K562 (cell line): ENCODE measurements around the gene CDRT15. TPM values are rescaled to one million over a fixed set of nuclear protein-coding genes. Genes with fewer than 3 reads are reported as not detected.

Experiments used
- ATAC-seq: fragments of 200-7000 bp; cut with Tn5 transposase; 3 replicates; pipeline ENCODE4 v1.9.1; 2020; ENCODE audit warnings: moderate library complexity
- BruUV-seq: library from RNA; stranded (reverse); fragments of 400-500 nt; replicated peaks from 2 replicates; lab custom pipeline; 2021; lab: Mats Ljungman, UMichigan
- CTCF ChIA-PET: fragments of 300-600 bp; formaldehyde crosslinking; extraction: SDS; loops from one replicate; lab custom pipeline; 2021; ENCODE audit warnings: low intra/inter-chr PET ratio; lab: Yijun Ruan, JAX
- POLR2A ChIA-PET: fragments of 300-600, 350-650 bp; sonication (Branson Sonifier 250); formaldehyde crosslinking; extraction: SDS; loops from one replicate; lab custom pipeline; 2021; ENCODE audit warnings: antibody characterized with exemption, inconsistent platforms; lab: Yijun Ruan, JAX
- DNase-seq, 4 experiments: peaks; one replicate each; pipeline versions ENCODE4 v3.0.0 to v3.0.0-alpha.2; 2011 to 2018; ENCODE audit warnings: low spot score in 3 of 4, mixed read lengths in 3 of 4; ENCODE audit errors: extremely low read depth in 1 of 4
- FAIRE-seq: peaks from 2 replicates; lab custom pipeline; 2011; peaks lifted over from hg19 to GRCh38; lab: Jason Lieb, UNC
- H2AFZ ChIP-seq: 2 replicates; pipeline ENCODE4 v1.6.0; 2011; ENCODE audit warnings: low read depth, low read length, control low read depth, inconsistent platforms
- H3K27ac ChIP-seq: fragments of 200-600 bp; 3 replicates; pipeline ENCODE4 v1.8.0; 2011; ENCODE audit warnings: low read depth, mild to moderate bottlenecking, control low read depth, inconsistent platforms, low read length, moderate library complexity, mixed read lengths; ENCODE audit errors: extremely low read depth
- H3K27me3 ChIP-seq, 2 experiments: fragments of 300-600 bp in 1 of 2; 2 replicates in 1 of 2; 3 replicates in 1 of 2; pipeline versions ENCODE4 v1.6.0 to v1.8.0; 2011; ENCODE audit warnings: inconsistent platforms in 2 of 2, low read length in 2 of 2, mild to moderate bottlenecking in 1 of 2, mixed read lengths in 1 of 2, moderate library complexity in 1 of 2; ENCODE audit not compliant: control insufficient read depth in 2 of 2, insufficient read depth in 2 of 2
- H3K36me3 ChIP-seq: fragments of 300-600 bp; 3 replicates; pipeline ENCODE4 v1.8.0; 2011; ENCODE audit warnings: mild to moderate bottlenecking, low read length, inconsistent platforms; ENCODE audit not compliant: control insufficient read depth, insufficient read depth
- H3K4me1 ChIP-seq, 2 experiments: fragments of 200-600 bp in 1 of 2; replicated peaks in 1 of 2; 2 replicates in 1 of 2; 3 replicates in 1 of 2; pipeline versions ENCODE4 v1.5.1 to v1.8.0; 2011; ENCODE audit warnings: inconsistent platforms in 2 of 2, low read length in 2 of 2, mild to moderate bottlenecking in 1 of 2, mixed read lengths in 1 of 2, moderate library complexity in 1 of 2; ENCODE audit not compliant: control insufficient read depth in 2 of 2, insufficient read depth in 2 of 2
- H3K4me2 ChIP-seq: 2 replicates; pipeline ENCODE4 v1.6.1; 2011; ENCODE audit warnings: low read length, control low read depth, inconsistent platforms, mixed read lengths; ENCODE audit not compliant: insufficient read depth
- H3K4me3 ChIP-seq: fragments of 200-600 bp; sonication (generic), shearing (Covaris generic); 2 replicates; pipeline ENCODE4 v1.5.1; 2016; ENCODE audit warnings: control low read depth, inconsistent platforms
- H3K79me2 ChIP-seq: fragments of 200-600 bp; 3 replicates; pipeline ENCODE4 v1.8.0; 2011; ENCODE audit warnings: low read length, inconsistent platforms; ENCODE audit not compliant: control insufficient read depth, insufficient read depth
- H3K9ac ChIP-seq, 2 experiments: 2 replicates each; pipeline versions ENCODE4 v1.6.0 to v1.6.1; 2011; ENCODE audit warnings: low read depth in 2 of 2, low read length in 2 of 2, control low read depth in 1 of 2, inconsistent platforms in 1 of 2, mild to moderate bottlenecking in 1 of 2, mixed read lengths in 1 of 2; ENCODE audit not compliant: insufficient read depth in 1 of 2
- H3K9me1 ChIP-seq: one replicate; pipeline ENCODE4 v1.6.0; 2011; ENCODE audit warnings: inconsistent platforms, mild to moderate bottlenecking, low read length, moderate library complexity; ENCODE audit not compliant: control insufficient read depth, insufficient read depth
- H3K9me3 ChIP-seq: replicated peaks from 2 replicates; pipeline ENCODE4 v1.5.1; 2011; ENCODE audit warnings: low read depth, low read length, inconsistent platforms; ENCODE audit not compliant: control insufficient read depth, insufficient read depth
- H4K20me1 ChIP-seq: replicated peaks from 2 replicates; pipeline ENCODE4 v1.6.1; 2011; ENCODE audit warnings: low read length, inconsistent platforms, mixed read lengths; ENCODE audit not compliant: control insufficient read depth, insufficient read depth
- EHMT2 ChIP-seq: fragments of 450-650 bp; IDR thresholded peaks from 2 replicates; pipeline ENCODE4 v1.6.1; 2018; ENCODE audit warnings: antibody characterized with exemption
- KLF1 ChIP-seq: fragments of 450-650 bp; IDR thresholded peaks from 2 replicates; pipeline ENCODE4 v1.6.1; 2016; ENCODE audit warnings: missing genetic modification characterization, missing compliant biosample characterization
- NBN ChIP-seq: fragments of 450-650 bp; IDR thresholded peaks from 2 replicates; pipeline ENCODE4 v1.6.1; 2016; ENCODE audit warnings: low read depth, mild to moderate bottlenecking
- RAD21 ChIP-seq, 2 experiments: fragments of 250-450 bp in 1 of 2; fragments of 450-650 bp in 1 of 2; sonication (Bioruptor Pico) in 1 of 2; formaldehyde crosslinking in 1 of 2; IDR thresholded peaks in 1 of 2; conservative IDR thresholded peaks in 1 of 2; 2 replicates each; pipeline versions ENCODE4 v1.4.0 to v1.8.0; 2020 to 2022; ENCODE audit warnings: mild to moderate bottlenecking in 2 of 2, moderate library complexity in 1 of 2
- SIRT6 ChIP-seq: IDR thresholded peaks from one replicate; pipeline ENCODE4 v1.6.1; 2012; ENCODE audit warnings: low read depth, mild to moderate bottlenecking, control low read depth, inconsistent platforms, low read length, moderate library complexity
- STAT5A ChIP-seq: IDR thresholded peaks from 2 replicates; pipeline ENCODE4 v1.6.1; 2012; ENCODE audit warnings: low read length, inconsistent platforms, borderline replicate concordance
- ZNF232 ChIP-seq: sonication (generic); formaldehyde crosslinking; IDR thresholded peaks from 2 replicates; pipeline ENCODE4 v1.8.0; 2022; ENCODE audit warnings: mild to moderate bottlenecking, missing genetic modification reagents
- ZNF398 ChIP-seq: fragments of 250-450 bp; sonication (Bioruptor Pico); IDR thresholded peaks from 2 replicates; pipeline ENCODE4 v1.8.0; 2021; ENCODE audit warnings: moderate library complexity, mild to moderate bottlenecking, inconsistent platforms
- ZNF76 ChIP-seq: fragments of 250-450 bp; sonication (Bioruptor Pico); IDR thresholded peaks from 2 replicates; pipeline ENCODE4 v1.4.0; 2020; ENCODE audit warnings: mild to moderate bottlenecking, moderate library complexity, borderline replicate concordance
- ZNF79 ChIP-seq: fragments of 250-450 bp; sonication (Bioruptor Pico); IDR thresholded peaks from 2 replicates; pipeline ENCODE4 v1.4.0; 2020; ENCODE audit warnings: low read depth, mild to moderate bottlenecking, moderate library complexity
- WGBS: fragments of 100-300 bp; shearing (Covaris generic); methylation state at CpG from one replicate; pipeline ENCODE4 v1.1.6; 2016; ENCODE audit warnings: low coverage, mixed read lengths; ENCODE audit not compliant: insufficient coverage; ENCODE audit errors: missing lambda C conversion rate; 5-methylcytosine and 5-hydroxymethylcytosine counted together
- in situ Hi-C: fragments of 300-500 bp; cut with MboI; formaldehyde crosslinking; loops from 4 replicates; pipeline ENCODE4 v1.15.0; 2018; ENCODE audit warnings: inconsistent platforms, mixed read lengths
- intact Hi-C: fragments of 100-400 bp; cut with micrococcal nuclease; formaldehyde crosslinking; loops from 2 replicates; pipeline ENCODE4 v1.14.2; 2022
- polyA plus RNA-seq, 8 experiments: library from polyadenylated mRNA; depleted of rRNA in 4 of 8; stranded (reverse) in 5 of 8; unstranded in 3 of 8; fragments of >200 nt; fragmentation: Nextera tagmentation in 2 of 8; fragmentation: Illumina TruSeq in 1 of 8; extraction: Ambion mirVana in 2 of 8; extraction: Trizol in 1 of 8; gene quantifications; 2 replicates each; pipeline versions ENCODE4 v1.2.1 to v1.2.3, GENCODE V29; 2011 to 2014; ENCODE audit warnings: inconsistent platforms in 1 of 8, missing spikeins in 1 of 8
- total RNA-seq, 7 experiments: library from RNA; depleted of rRNA in 6 of 7; stranded (reverse); fragments of >200 nt in 6 of 7; fragmentation: Illumina TruSeq in 2 of 7; extraction: Trizol in 2 of 7; gene quantifications; 2 replicates each; pipeline versions ENCODE4 v1.2.1 to v1.2.3, GENCODE V29; 2011 to 2021; ENCODE audit warnings: low replicate concordance in 1 of 7
- TF ChIP-seq, protein P1 (sequence below), 3 experiments: fragments of 200-800 bp in 1 of 3; sonication (Bioruptor generic) in 1 of 3; sonication (generic) in 1 of 3; formaldehyde crosslinking in 1 of 3; IDR thresholded peaks; 2 replicates each; pipeline versions ENCODE4 v1.6.1 to v1.8.0; 2016 to 2022; ENCODE audit warnings: mild to moderate bottlenecking in 2 of 3, missing compliant biosample characterization in 2 of 3, missing genetic modification characterization in 2 of 3, missing genetic modification reagents in 1 of 3
- TF ChIP-seq, protein P2 (sequence below), 2 experiments: fragments of 450-650 bp in 1 of 2; sonication (generic) in 1 of 2; formaldehyde crosslinking in 1 of 2; IDR thresholded peaks in 1 of 2; conservative IDR thresholded peaks in 1 of 2; 2 replicates each; pipeline versions ENCODE4 v1.6.1 to v1.8.1; 2016 to 2023; ENCODE audit warnings: mild to moderate bottlenecking in 2 of 2, moderate library complexity in 2 of 2, inconsistent platforms in 1 of 2, missing genetic modification reagents in 1 of 2
- TF ChIP-seq, protein P3 (sequence below): fragments of 450-650 bp; IDR thresholded peaks from 2 replicates; pipeline ENCODE4 v1.6.1; 2016; ENCODE audit warnings: mild to moderate bottlenecking
- TF ChIP-seq, protein P4 (sequence below): fragments of 450-650 bp; conservative IDR thresholded peaks from 2 replicates; pipeline ENCODE4 v1.6.1; 2016; ENCODE audit warnings: missing genetic modification characterization, low read depth, mild to moderate bottlenecking, missing compliant biosample characterization, moderate library complexity

CDRT15 gene
- total and polyA plus RNA-seq, 9 of the 15 experiments (the other 6 are each of a cell fraction or from before 2014, with no cell fraction given), result not detected

DNA sequence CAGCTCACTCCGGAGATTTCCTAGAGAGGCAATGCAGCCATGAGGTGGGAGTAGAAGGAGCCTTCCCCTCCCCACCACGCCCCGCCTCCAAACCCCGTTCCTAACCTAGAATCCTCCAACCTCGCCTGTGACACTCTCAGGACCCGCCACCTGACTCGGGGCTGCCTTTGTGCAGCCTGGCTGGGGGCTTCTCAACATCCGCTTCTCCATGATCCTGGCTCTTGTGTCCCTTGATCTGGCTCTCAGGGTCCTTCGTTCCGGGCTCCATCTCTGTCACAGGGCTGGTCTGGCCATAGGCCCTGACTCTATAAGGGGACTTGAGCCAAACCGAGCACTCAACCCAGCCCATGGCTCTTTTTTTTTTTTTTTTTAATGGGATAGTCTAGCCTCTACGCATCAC, 24.3 kb downstream of the CDRT15 start:
- Histone ChIP-seq H2AFZ (no peak overlapping the region), H3K27me3 (no peaks in the 10 kb centered on the region), H3K4me2 (no peak overlapping the region)
- no peak for DNase-seq
- TF ChIP-seq EHMT2, result no peak
- TF ChIP-seq ZNF79 (CRISPR knock-in tag), result no peak
- TF ChIP-seq ZNF232, result no peak
- no peak for TF ChIP-seq STAT5A
- TF ChIP-seq, protein P1, sequence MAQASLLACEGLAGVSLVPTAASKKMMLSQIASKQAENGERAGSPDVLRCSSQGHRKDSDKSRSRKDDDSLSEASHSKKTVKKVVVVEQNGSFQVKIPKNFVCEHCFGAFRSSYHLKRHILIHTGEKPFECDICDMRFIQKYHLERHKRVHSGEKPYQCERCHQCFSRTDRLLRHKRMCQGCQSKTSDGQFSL (CRISPR knock-in tag; IDR thresholded peaks at IDR 0.05), result no peak
- TF ChIP-seq, protein P1 (tag; IDR thresholded peaks at IDR 0.05), result no peak
- TF ChIP-seq, protein P2, sequence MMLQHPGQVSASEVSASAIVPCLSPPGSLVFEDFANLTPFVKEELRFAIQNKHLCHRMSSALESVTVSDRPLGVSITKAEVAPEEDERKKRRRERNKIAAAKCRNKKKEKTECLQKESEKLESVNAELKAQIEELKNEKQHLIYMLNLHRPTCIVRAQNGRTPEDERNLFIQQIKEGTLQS (IDR thresholded peaks at IDR 0.05), result no peak
- TF ChIP-seq, protein P2 (CRISPR knock-in tag; conservative IDR thresholded peaks at IDR 0.05), result no peak
- no peak for TF ChIP-seq ZNF398
- TF ChIP-seq, protein P3, sequence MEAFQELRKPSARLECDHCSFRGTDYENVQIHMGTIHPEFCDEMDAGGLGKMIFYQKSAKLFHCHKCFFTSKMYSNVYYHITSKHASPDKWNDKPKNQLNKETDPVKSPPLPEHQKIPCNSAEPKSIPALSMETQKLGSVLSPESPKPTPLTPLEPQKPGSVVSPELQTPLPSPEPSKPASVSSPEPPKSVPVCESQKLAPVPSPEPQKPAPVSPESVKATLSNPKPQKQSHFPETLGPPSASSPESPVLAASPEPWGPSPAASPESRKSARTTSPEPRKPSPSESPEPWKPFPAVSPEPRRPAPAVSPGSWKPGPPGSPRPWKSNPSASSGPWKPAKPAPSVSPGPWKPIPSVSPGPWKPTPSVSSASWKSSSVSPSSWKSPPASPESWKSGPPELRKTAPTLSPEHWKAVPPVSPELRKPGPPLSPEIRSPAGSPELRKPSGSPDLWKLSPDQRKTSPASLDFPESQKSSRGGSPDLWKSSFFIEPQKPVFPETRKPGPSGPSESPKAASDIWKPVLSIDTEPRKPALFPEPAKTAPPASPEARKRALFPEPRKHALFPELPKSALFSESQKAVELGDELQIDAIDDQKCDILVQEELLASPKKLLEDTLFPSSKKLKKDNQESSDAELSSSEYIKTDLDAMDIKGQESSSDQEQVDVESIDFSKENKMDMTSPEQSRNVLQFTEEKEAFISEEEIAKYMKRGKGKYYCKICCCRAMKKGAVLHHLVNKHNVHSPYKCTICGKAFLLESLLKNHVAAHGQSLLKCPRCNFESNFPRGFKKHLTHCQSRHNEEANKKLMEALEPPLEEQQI, result no peak
- TF ChIP-seq, protein P4, sequence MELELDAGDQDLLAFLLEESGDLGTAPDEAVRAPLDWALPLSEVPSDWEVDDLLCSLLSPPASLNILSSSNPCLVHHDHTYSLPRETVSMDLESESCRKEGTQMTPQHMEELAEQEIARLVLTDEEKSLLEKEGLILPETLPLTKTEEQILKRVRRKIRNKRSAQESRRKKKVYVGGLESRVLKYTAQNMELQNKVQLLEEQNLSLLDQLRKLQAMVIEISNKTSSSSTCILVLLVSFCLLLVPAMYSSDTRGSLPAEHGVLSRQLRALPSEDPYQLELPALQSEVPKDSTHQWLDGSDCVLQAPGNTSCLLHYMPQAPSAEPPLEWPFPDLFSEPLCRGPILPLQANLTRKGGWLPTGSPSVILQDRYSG (tag), result no peak
- TF ChIP-seq NBN, result no peak
- TF ChIP-seq SIRT6, result no peak
- TF ChIP-seq ZNF76 (CRISPR knock-in tag), result no peak
- no peak for TF ChIP-seq KLF1 (tag)
- no peak for TF ChIP-seq RAD21 (CRISPR knock-in tag; conservative IDR thresholded peaks at IDR 0.05 in 1 of 2, IDR thresholded peaks at IDR 0.05 in 1 of 2)
- TF ChIP-seq, all 486 proteins: peak for 0
- Histone ChIP-seq H3K4me1 (peaks cover 0 to 13% of the 10 kb centered on the region in 2 experiments; a peak in 3 of 5 replicates), H3K36me3 (peaks cover 6% of the 10 kb centered on the region; the same call in 1 of the 3 replicates), H3K9ac (no peak overlapping the region), H3K27ac (no peak overlapping the region), H3K9me1 (no peaks in the 10 kb centered on the region), H3K9me3 (0 out of 2 replicates have a peak, but pooled peaks cover 2% of the 10 kb centered on the region), H3K4me3 (no peak overlapping the region), H3K79me2 (no peaks in the 10 kb centered on the region), H4K20me1 (no peaks in the 10 kb centered on the region)
- FAIRE-seq (no peak), ATAC-seq (no peak)
- WGBS, result 79% methylated on average over 7 of the region's 12 CpGs
- intact Hi-C loops (no loop called here), in situ Hi-C loops (no loop called here)
- no TSS peak for BruUV-seq
- ChIA-PET CTCF (no interaction called here), POLR2A (no interaction called here)
